Smooth muscle cell (in vitro differentiated cells): Measurements from ENCODE around the gene PPCS. TPM values are rescaled to one million over a fixed set of nuclear protein-coding genes. Genes with fewer than 3 reads are reported as not detected.

Source experiments
- DNase-seq: peaks from one replicate; lab custom pipeline; 2025; ENCODE audit not compliant: unreplicated experiment; lab: John Stamatoyannopoulos, UW
- H2AFZ ChIP-seq: fragments of 200-600 bp; sonication (generic); 2 replicates; pipeline ENCODE4 v1.6.0; 2016; ENCODE audit warnings: antibody characterized with exemption, low read depth, mild to moderate bottlenecking
- H3F3A ChIP-seq: fragments of 200-600 bp; sonication (generic); 2 replicates; pipeline ENCODE4 v1.6.0; 2017; ENCODE audit warnings: antibody characterized with exemption, low read depth
- H3K27ac ChIP-seq: fragments of 200-600 bp; sonication (generic); 2 replicates; pipeline ENCODE4 v1.5.1; 2016; ENCODE audit warnings: low read depth, mild to moderate bottlenecking
- H3K27me3 ChIP-seq: fragments of 200-600 bp; sonication (generic); 2 replicates; pipeline ENCODE4 v1.6.1; 2016; ENCODE audit warnings: low read depth, mild to moderate bottlenecking
- H3K36me3 ChIP-seq: fragments of 200-600 bp; sonication (generic); 2 replicates; pipeline ENCODE4 v1.5.1; 2016; ENCODE audit warnings: low read depth
- H3K4me1 ChIP-seq: fragments of 200-600 bp; sonication (generic); 2 replicates; pipeline ENCODE4 v1.5.1; 2016; ENCODE audit warnings: low read depth
- H3K4me2 ChIP-seq: fragments of 200-600 bp; sonication (generic); 2 replicates; pipeline ENCODE4 v1.6.0; 2016; ENCODE audit warnings: mild to moderate bottlenecking
- H3K4me3 ChIP-seq: fragments of 200-600 bp; sonication (generic); 2 replicates; pipeline ENCODE4 v1.5.1; 2016; ENCODE audit warnings: mild to moderate bottlenecking
- H3K79me2 ChIP-seq: fragments of 200-600 bp; sonication (generic); 2 replicates; pipeline ENCODE4 v1.6.0; 2016; ENCODE audit warnings: low read depth, mild to moderate bottlenecking
- H3K9ac ChIP-seq: fragments of 200-600 bp; sonication (generic); 2 replicates; pipeline ENCODE4 v1.6.0; 2016; ENCODE audit warnings: low read depth
- H3K9me3 ChIP-seq: fragments of 200-600 bp; sonication (generic); replicated peaks from 2 replicates; pipeline ENCODE4 v1.5.1; 2016; ENCODE audit warnings: low read depth
- H4K20me1 ChIP-seq: fragments of 200-600 bp; sonication (generic); 2 replicates; pipeline ENCODE4 v1.6.0; 2016; ENCODE audit warnings: low read depth
- WGBS: methylation state at CpG from one replicate; pipeline ENCODE4 v1.1.7; 2016; ENCODE audit warnings: low lambda C conversion rate; 5-methylcytosine and 5-hydroxymethylcytosine counted together
- polyA plus RNA-seq: library from polyadenylated mRNA; unstranded; fragments of >200 nt; fragmentation: Nextera tagmentation; extraction: Ambion mirVana; gene quantifications from 2 replicates; pipeline ENCODE4 v1.2.1, GENCODE V29; 2016
- small RNA-seq: library from RNA; depleted of rRNA; stranded (forward); fragments of <200 nt; gene quantifications from one replicate; pipeline ENCODE3, GENCODE V24; 2014
- total RNA-seq: library from RNA; depleted of rRNA; stranded (reverse); fragments of >200 nt; gene quantifications from 2 replicates; pipeline ENCODE4 v1.2.3, GENCODE V29; 2014
- TF ChIP-seq, protein P1 (sequence below): fragments of 200-600 bp; sonication (generic); IDR thresholded peaks from 2 replicates; pipeline ENCODE4 v1.5.1; 2017; ENCODE audit warnings: borderline replicate concordance, mild to moderate bottlenecking, antibody characterized with exemption; ENCODE audit not compliant: insufficient read depth, poor library complexity, severe bottlenecking

Gene PPCS
- total and polyA plus RNA-seq, 2 experiments from 2014 or later, result 42.6 to 73.3 TPM

DNA sequence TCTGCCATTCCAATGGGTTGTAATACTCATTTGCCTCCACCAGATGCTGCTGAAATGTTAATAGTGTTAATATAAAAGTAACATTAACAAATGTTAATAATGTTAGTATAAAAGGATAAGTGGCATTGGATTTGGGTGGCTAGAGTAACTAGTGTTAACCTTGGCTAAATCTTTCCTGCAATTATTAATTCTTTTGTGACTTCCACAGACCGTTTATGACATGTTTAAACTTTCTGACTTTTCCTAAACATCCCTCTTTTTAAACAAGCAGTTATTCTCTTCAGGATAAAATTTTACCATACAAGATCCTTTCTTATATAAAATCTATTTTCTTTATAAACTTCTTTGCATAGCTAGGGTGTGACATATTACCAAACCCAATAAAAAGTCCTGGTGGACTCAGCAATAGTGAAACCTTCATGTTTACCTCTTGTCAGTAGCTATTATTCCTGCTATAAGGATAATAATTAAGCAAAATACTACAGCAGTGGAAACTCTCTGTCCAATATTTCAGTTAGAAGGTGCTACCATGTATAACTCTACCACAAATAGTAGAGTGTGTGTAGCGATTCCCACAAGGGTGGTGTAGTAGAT, 48.3 kb downstream of the PPCS start:
- Histone ChIP-seq H3K9me3 (peaks cover 25% of the 10 kb centered on the region), H3K79me2 (no peaks in the 10 kb centered on the region), H3F3A (no peaks in the 10 kb centered on the region), H3K4me3 (no peak overlapping the region), H3K27ac (no peak overlapping the region), H3K4me2 (no peak overlapping the region), H4K20me1 (no peaks in the 10 kb centered on the region), H3K9ac (no peak overlapping the region), H3K4me1 (no peaks in the 10 kb centered on the region), H2AFZ (no peak overlapping the region), H3K27me3 (no peaks in the 10 kb centered on the region), H3K36me3 (no peaks in the 10 kb centered on the region)
- TF ChIP-seq, protein P1, sequence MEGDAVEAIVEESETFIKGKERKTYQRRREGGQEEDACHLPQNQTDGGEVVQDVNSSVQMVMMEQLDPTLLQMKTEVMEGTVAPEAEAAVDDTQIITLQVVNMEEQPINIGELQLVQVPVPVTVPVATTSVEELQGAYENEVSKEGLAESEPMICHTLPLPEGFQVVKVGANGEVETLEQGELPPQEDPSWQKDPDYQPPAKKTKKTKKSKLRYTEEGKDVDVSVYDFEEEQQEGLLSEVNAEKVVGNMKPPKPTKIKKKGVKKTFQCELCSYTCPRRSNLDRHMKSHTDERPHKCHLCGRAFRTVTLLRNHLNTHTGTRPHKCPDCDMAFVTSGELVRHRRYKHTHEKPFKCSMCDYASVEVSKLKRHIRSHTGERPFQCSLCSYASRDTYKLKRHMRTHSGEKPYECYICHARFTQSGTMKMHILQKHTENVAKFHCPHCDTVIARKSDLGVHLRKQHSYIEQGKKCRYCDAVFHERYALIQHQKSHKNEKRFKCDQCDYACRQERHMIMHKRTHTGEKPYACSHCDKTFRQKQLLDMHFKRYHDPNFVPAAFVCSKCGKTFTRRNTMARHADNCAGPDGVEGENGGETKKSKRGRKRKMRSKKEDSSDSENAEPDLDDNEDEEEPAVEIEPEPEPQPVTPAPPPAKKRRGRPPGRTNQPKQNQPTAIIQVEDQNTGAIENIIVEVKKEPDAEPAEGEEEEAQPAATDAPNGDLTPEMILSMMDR, result no peak
- WGBS, result 94% methylated on average over 2 of the region's 2 CpGs
- no peak for DNase-seq

- H3K4me1 ChIP-seq, result no peaks in the 10 kb centered on the region
- H3K27me3 ChIP-seq, result no peaks in the 10 kb centered on the region
- H3K36me3 ChIP-seq, result no peaks in the 10 kb centered on the region
- no peak overlapping the region for H3K27ac ChIP-seq
- TF ChIP-seq, protein P1, result no peak
- H2AFZ ChIP-seq, result no peak overlapping the region
- DNase-seq, result no peak
- WGBS, result 56% methylated on average over 1 of the region's 1 CpG
- no peaks in the 10 kb centered on the region for H3F3A ChIP-seq
- no peaks in the 10 kb centered on the region for H4K20me1 ChIP-seq
- no peak overlapping the region for H3K9ac ChIP-seq
- no peaks in the 10 kb centered on the region for H3K79me2 ChIP-seq
- no peak overlapping the region for H3K4me3 ChIP-seq
- peaks cover 34% of the 10 kb centered on the region for H3K9me3 ChIP-seq
- H3K4me2 ChIP-seq, result no peak overlapping the region
Observed at GRCh38 chr1:42506576-42506975, 50.2 kb downstream of the PPCS start.

Small RNAs within 50 kb of the gene (small RNA-seq; reads per million reads assigned to genes)
- not detected for gene TMSB4XP1

Other genes starting within 250 kb of the PPCS start
- gene FOXJ3, start 121.3 kb upstream of the PPCS start, total RNA-seq, result 35.2 and 40.9 TPM in 2 replicates
- gene FOXJ3, start 121.3 kb upstream of the PPCS start, polyA plus RNA-seq, result 19.3 and 20.1 TPM in 2 replicates
- 0.04 and 0.18 TPM in 2 replicates for gene RIMKLA, start 75.8 kb upstream of the PPCS start, total RNA-seq
- 0.25 and 0.44 TPM in 2 replicates for gene RIMKLA, start 75.8 kb upstream of the PPCS start, polyA plus RNA-seq
- 1.8 and 2.2 TPM in 2 replicates for gene ZMYND12, start 521 bp upstream of the PPCS start, total RNA-seq
- 0.46 and 1.5 TPM in 2 replicates for gene ZMYND12, start 521 bp upstream of the PPCS start, polyA plus RNA-seq
- 0.67 and 1.6 TPM in 2 replicates for gene CCDC30, start 6.7 kb downstream of the PPCS start, total RNA-seq
- gene CCDC30, start 6.7 kb downstream of the PPCS start, polyA plus RNA-seq, result 1.2 and 1.8 TPM in 2 replicates
- 42.2 and 42.9 TPM in 2 replicates for gene PPIH, start 201.9 kb downstream of the PPCS start, total RNA-seq
- gene PPIH, start 201.9 kb downstream of the PPCS start, polyA plus RNA-seq, result 38.5 and 46.9 TPM in 2 replicates
- 586 and 587 TPM in 2 replicates for gene YBX1, start 225.9 kb downstream of the PPCS start, total RNA-seq
- gene YBX1, start 225.9 kb downstream of the PPCS start, polyA plus RNA-seq, result 273 and 284 TPM in 2 replicates